Ecto neural progenitor cell (in vitro differentiated cells): ENCODE data around the gene DEPDC4.
A peak's percentile ranks its signal among the peaks of the same experiment; 100 is the strongest.
"Not testable (repeated sequence)": the region's sequence is repeated elsewhere in the genome, so short reads cannot be mapped to it uniquely, and the experiment has no call there.

Experiments used
- DNase-seq: peaks from one replicate; pipeline ENCODE4 v3.0.0-alpha.2; 2018; ENCODE audit warnings: low spot score

Gene DEPDC4

GRCh38 chr12:100266835-100267602, at the start of gene DEPDC4, which contains the start of gene SCYL2:
Gene DEPDC4 (minus strand): TSS chr12:100267079. CDS start chr12:100267076, 3 bp downstream.
Gene SCYL2 (plus strand): TSS chr12:100267177. CDS start chr12:100282971, 15,794 bp downstream.
- peak; percentile 98 for DNase-seq

- no peak for DNase-seq
Measured at GRCh38 chr12:100311317-100311716, 44.4 kb upstream of the DEPDC4 start.

- DNase-seq = not testable (repeated sequence)
Measured at GRCh38 chr12:100308138-100308537, 41.3 kb upstream of the DEPDC4 start.

- DNase-seq = not testable (repeated sequence)
Measured at GRCh38 chr12:100304334-100304733, 37.5 kb upstream of the DEPDC4 start.

GRCh38 chr12:100303831-100304230, 37.0 kb upstream of the DEPDC4 start:
- no peak for DNase-seq

GRCh38 chr12:100302081-100302480, 35.2 kb upstream of the DEPDC4 start:
- DNase-seq = no peak

- no peak for DNase-seq
Measured at GRCh38 chr12:100295764-100296555, 29.1 kb upstream of the DEPDC4 start.

- not testable (repeated sequence) for DNase-seq
Measured at GRCh38 chr12:100294366-100294765, 27.5 kb upstream of the DEPDC4 start.

- DNase-seq = no peak
Measured at GRCh38 chr12:100293017-100293416, 26.1 kb upstream of the DEPDC4 start.

- no peak for DNase-seq
Measured at GRCh38 chr12:100290016-100290415, 23.1 kb upstream of the DEPDC4 start.

GRCh38 chr12:100289038-100289437, 22.2 kb upstream of the DEPDC4 start:
- no peak for DNase-seq

GRCh38 chr12:100284556-100284955, 17.7 kb upstream of the DEPDC4 start:
- DNase-seq = not testable (repeated sequence)

GRCh38 chr12:100279607-100280244, 12.8 kb upstream of the DEPDC4 start:
- no peak for DNase-seq

GRCh38 chr12:100279159-100279558, 12.3 kb upstream of the DEPDC4 start:
- DNase-seq = no peak

GRCh38 chr12:100274291-100274690, 7.4 kb upstream of the DEPDC4 start:
- no peak for DNase-seq

- DNase-seq = no peak
Measured at GRCh38 chr12:100273782-100274181, 6.9 kb upstream of the DEPDC4 start.

- DNase-seq = no peak
Measured at GRCh38 chr12:100268835-100269564, 2.1 kb upstream of the DEPDC4 start.

- DNase-seq = no peak
Measured at GRCh38 chr12:100267603-100268281, 863 bp upstream of the DEPDC4 start.

GRCh38 chr12:100266585-100266834, 369 bp downstream of the DEPDC4 start:
- DNase-seq = no peak

GRCh38 chr12:100265732-100266584, 921 bp downstream of the DEPDC4 start:
- no peak for DNase-seq

- not testable (repeated sequence) for DNase-seq
Measured at GRCh38 chr12:100265107-100265506, 1.8 kb downstream of the DEPDC4 start.
